DOHH2 (cell line): ENCODE results near the gene PITPNM1.

Experiments
- EZH2phosphoT487 ChIP-seq: fragments of 200-600 bp; sonication (generic); IDR thresholded peaks from 2 replicates; pipeline ENCODE4 v1.6.1; 2017; ENCODE audit warnings: borderline replicate concordance, mild to moderate bottlenecking, antibody characterized with exemption, low read length, moderate library complexity, mixed read lengths
- TF ChIP-seq, protein P1 (sequence below): fragments of 200-600 bp; sonication (generic); IDR thresholded peaks from one replicate; pipeline ENCODE4 v1.5.1; 2014; ENCODE audit warnings: antibody characterized with exemption, mild to moderate bottlenecking, low read depth, low read length; ENCODE audit not compliant: poor library complexity, severe bottlenecking

DNA sequence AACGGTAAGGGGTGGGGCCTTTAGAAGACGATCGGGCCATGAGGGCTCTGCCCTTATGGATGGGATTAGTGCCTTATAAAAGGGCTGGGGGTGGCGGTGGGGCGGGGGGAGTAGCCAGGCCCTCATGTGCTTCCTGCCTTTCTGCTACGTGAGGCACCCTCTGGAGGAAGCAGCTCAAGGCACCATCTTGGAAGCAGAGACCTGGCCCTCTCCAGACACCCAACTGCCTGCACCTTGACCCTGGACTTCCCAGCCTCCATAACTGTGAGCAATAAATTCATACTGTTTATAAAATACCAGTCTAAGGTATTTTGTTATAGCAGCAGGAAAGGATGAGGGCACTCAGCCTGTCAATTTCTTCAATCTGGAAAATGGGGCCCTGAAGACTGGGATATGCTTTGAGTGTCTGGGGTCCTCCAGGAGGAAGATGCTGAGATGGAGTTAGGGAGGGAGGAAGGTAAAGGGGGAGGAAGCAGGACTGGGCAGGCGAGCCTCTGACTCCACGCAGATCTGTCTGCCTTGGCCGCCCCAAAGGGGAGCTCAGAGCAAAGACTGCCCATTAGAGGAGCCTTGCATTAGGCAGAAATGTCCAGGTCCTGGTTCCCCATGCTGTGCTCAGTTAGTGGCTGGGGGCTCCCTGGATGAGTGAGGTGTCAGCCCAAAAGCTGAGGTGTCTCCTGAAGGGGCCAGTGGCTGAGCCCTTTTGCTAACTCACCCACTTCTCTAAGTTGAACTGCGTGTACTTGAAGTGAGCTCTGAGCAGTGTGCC, 12.8 kb upstream of the PITPNM1 start:
- TF ChIP-seq, protein P1, sequence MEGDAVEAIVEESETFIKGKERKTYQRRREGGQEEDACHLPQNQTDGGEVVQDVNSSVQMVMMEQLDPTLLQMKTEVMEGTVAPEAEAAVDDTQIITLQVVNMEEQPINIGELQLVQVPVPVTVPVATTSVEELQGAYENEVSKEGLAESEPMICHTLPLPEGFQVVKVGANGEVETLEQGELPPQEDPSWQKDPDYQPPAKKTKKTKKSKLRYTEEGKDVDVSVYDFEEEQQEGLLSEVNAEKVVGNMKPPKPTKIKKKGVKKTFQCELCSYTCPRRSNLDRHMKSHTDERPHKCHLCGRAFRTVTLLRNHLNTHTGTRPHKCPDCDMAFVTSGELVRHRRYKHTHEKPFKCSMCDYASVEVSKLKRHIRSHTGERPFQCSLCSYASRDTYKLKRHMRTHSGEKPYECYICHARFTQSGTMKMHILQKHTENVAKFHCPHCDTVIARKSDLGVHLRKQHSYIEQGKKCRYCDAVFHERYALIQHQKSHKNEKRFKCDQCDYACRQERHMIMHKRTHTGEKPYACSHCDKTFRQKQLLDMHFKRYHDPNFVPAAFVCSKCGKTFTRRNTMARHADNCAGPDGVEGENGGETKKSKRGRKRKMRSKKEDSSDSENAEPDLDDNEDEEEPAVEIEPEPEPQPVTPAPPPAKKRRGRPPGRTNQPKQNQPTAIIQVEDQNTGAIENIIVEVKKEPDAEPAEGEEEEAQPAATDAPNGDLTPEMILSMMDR, result no peak
- TF ChIP-seq EZH2phosphoT487, result no peak
